GM23248 (cell line): ENCODE data around the gene GAS7.

Source experiments
- EZH2 ChIP-seq: fragments of 200-600 bp; sonication (generic); IDR thresholded peaks from 2 replicates; pipeline ENCODE4 v1.6.1; 2018; ENCODE audit warnings: antibody characterized with exemption, mild to moderate bottlenecking; ENCODE audit not compliant: insufficient read depth, poor library complexity, severe bottlenecking
- EZH2phosphoT487 ChIP-seq: fragments of 200-600 bp; sonication (generic); IDR thresholded peaks from 2 replicates; pipeline ENCODE4 v1.6.1; 2018; ENCODE audit warnings: antibody characterized with exemption, moderate library complexity, mild to moderate bottlenecking, low read depth; ENCODE audit not compliant: insufficient read depth

GRCh38 chr17:10025224-10025623, 173.2 kb downstream of the GAS7 start:
- TF ChIP-seq EZH2 (no peak), EZH2phosphoT487 (no peak)
